Esophagus (tissue), 2 donors: ENCODE data around the gene GFPT2. TPM values are rescaled to one million over a fixed set of nuclear protein-coding genes. Genes with fewer than 3 reads are reported as not detected.

ENCODE experiments used
- H3K27ac ChIP-seq, 2 donors: one replicate each; pipeline ENCODE4 v1.5.1; 2013; ENCODE audit warnings: low read depth in 2 of 2, mild to moderate bottlenecking in 2 of 2, inconsistent platforms in 1 of 2, low read length in 1 of 2, moderate library complexity in 1 of 2
- H3K27me3 ChIP-seq, 2 donors: one replicate each; pipeline ENCODE4 v1.6.1; 2013; ENCODE audit warnings: low read length in 2 of 2, control low read depth in 1 of 2, mild to moderate bottlenecking in 1 of 2; ENCODE audit not compliant: insufficient read depth in 2 of 2, control insufficient read depth in 1 of 2
- H3K36me3 ChIP-seq, 2 donors: one replicate each; pipeline ENCODE4 v1.6.1; 2013; ENCODE audit warnings: low read length in 1 of 2; ENCODE audit not compliant: control insufficient read depth in 2 of 2, insufficient read depth in 2 of 2
- H3K4me1 ChIP-seq, 2 donors: one replicate each; pipeline ENCODE4 v1.6.1; 2013; ENCODE audit warnings: low read length in 1 of 2; ENCODE audit not compliant: control insufficient read depth in 2 of 2, insufficient read depth in 2 of 2
- H3K4me3 ChIP-seq, 2 donors: one replicate each; pipeline ENCODE4 v1.5.1; 2013; ENCODE audit warnings: low read length in 2 of 2, mild to moderate bottlenecking in 2 of 2, low read depth in 1 of 2, moderate library complexity in 1 of 2
- H3K9me3 ChIP-seq, 2 donors: one replicate each; pipeline ENCODE4 v1.6.1; 2013; ENCODE audit warnings: mild to moderate bottlenecking in 2 of 2, low read depth in 1 of 2, low read length in 1 of 2, moderate library complexity in 1 of 2; ENCODE audit not compliant: control insufficient read depth in 2 of 2, insufficient read depth in 1 of 2
- WGBS, 2 donors: extraction: QIAGEN DNeasy Blood & Tissue Kit; methylation state at CpG; one replicate each; pipeline ENCODE4 v1.1.7; 2013; 5-methylcytosine and 5-hydroxymethylcytosine counted together
- polyA plus RNA-seq, 2 donors: library from polyadenylated mRNA; stranded (reverse); fragments of 200-250 nt; gene quantifications; one replicate each; pipeline ENCODE4 v1.2.3, GENCODE V29; 2013
- donor health status: healthy with polysubstance abuse.
- donor health status: Bipolar disorder and iron deficiency.

The GFPT2 gene
- polyA plus RNA-seq, 2 donors, result 0.73 to 1.9 TPM

DNA sequence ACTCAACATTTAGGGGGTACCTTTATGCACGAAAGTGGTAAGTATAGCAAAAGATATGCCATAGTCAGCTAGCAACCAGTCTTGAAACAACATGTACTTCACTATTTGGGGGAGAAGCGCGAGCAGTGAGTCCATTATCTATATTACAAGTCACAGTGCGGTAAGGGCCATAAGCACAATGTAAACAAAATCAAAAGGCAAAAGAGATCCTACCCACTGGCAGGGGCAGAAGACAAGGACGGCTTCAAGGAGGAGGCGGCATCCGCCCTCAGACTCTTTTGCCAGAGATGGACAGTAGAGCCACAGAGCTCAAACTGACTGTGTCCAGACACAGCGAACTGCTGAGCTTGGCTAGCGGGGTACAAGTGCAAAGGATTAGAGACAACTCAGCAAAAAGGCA lies 70.9 kb downstream of the GFPT2 start:
- 97 to 98% methylated on average over 9 of the region's 9 CpGs for WGBS, 2 donors
- H3K4me3 ChIP-seq, result no peak overlapping the region
- H3K4me1 ChIP-seq, result no peaks in the 10 kb centered on the region
- peaks cover 0 to 2% of the 10 kb centered on the region in 2 donors for H3K9me3 ChIP-seq
- no peak overlapping the region for H3K27ac ChIP-seq
- no peaks in the 10 kb centered on the region for H3K27me3 ChIP-seq
- peaks cover 4 to 12% of the 10 kb centered on the region in 2 donors for H3K36me3 ChIP-seq

- peaks cover 2 to 5% of the 10 kb centered on the region in 2 donors for H3K9me3 ChIP-seq
- no peak overlapping the region for H3K27ac ChIP-seq
- H3K4me3 ChIP-seq, result no peak overlapping the region
- 87 to 95% methylated on average over 10 of the region's 10 CpGs for WGBS, 2 donors
- peaks cover 4 to 12% of the 10 kb centered on the region in 2 donors for H3K36me3 ChIP-seq
- H3K4me1 ChIP-seq, result no peaks in the 10 kb centered on the region
- no peaks in the 10 kb centered on the region for H3K27me3 ChIP-seq
Observed at GRCh38 chr5:180281706-180282105, 71.4 kb downstream of the GFPT2 start.

DNA sequence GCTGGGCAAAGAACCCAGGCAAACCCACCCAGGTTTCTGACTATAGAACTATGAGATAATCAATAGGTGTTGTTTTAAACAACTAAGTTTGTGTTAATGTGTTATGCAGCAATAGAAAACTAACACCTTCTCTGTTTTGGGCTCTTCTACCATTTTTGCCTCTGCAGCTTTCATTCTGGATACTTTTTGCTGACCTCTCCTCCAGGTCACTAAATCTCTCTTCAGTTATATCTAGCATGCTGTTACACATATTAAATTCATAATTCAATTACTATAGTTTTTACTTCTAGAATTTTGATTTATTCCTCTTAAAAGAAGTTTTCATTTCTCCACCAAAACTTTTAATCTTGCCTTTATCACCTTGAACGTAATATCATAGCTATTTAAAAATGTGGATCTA lies 78.4 kb downstream of the GFPT2 start:
- no peaks in the 10 kb centered on the region for H3K27me3 ChIP-seq
- H3K4me1 ChIP-seq, result no peaks in the 10 kb centered on the region
- peaks cover 2 to 13% of the 10 kb centered on the region in 2 donors for H3K36me3 ChIP-seq
- peaks cover 2 to 14% of the 10 kb centered on the region in 2 donors for H3K9me3 ChIP-seq
- H3K27ac ChIP-seq, result no peak overlapping the region
- WGBS, 2 donors, result 97 to 100% methylated on average over 1 of the region's 1 CpG
- H3K4me3 ChIP-seq, result no peak overlapping the region

GRCh38 chr5:180271221-180271620 lies 81.9 kb downstream of the GFPT2 start:
- WGBS, 2 donors, result 93 to 95% methylated on average over 7 of the region's 7 CpGs
- Histone ChIP-seq H3K27me3 (no peaks in the 10 kb centered on the region), H3K9me3 (peaks cover 0 to 11% of the 10 kb centered on the region in 2 donors), H3K36me3 (peaks cover 0 to 17% of the 10 kb centered on the region in 2 donors), H3K27ac (no peak overlapping the region), H3K4me1 (no peaks in the 10 kb centered on the region), H3K4me3 (no peak overlapping the region)

- peaks cover 10 to 14% of the 10 kb centered on the region in 2 donors for H3K36me3 ChIP-seq
- peaks cover 14 to 44% of the 10 kb centered on the region in 2 donors for H3K9me3 ChIP-seq
- no peak overlapping the region for H3K4me3 ChIP-seq
- no peaks in the 10 kb centered on the region for H3K4me1 ChIP-seq
- no peaks in the 10 kb centered on the region for H3K27me3 ChIP-seq
- no peak overlapping the region for H3K27ac ChIP-seq
- 91 to 98% methylated on average over 3 of the region's 3 CpGs for WGBS, 2 donors
Observed at GRCh38 chr5:180259260-180259611, 93.9 kb downstream of the GFPT2 start.

DNA sequence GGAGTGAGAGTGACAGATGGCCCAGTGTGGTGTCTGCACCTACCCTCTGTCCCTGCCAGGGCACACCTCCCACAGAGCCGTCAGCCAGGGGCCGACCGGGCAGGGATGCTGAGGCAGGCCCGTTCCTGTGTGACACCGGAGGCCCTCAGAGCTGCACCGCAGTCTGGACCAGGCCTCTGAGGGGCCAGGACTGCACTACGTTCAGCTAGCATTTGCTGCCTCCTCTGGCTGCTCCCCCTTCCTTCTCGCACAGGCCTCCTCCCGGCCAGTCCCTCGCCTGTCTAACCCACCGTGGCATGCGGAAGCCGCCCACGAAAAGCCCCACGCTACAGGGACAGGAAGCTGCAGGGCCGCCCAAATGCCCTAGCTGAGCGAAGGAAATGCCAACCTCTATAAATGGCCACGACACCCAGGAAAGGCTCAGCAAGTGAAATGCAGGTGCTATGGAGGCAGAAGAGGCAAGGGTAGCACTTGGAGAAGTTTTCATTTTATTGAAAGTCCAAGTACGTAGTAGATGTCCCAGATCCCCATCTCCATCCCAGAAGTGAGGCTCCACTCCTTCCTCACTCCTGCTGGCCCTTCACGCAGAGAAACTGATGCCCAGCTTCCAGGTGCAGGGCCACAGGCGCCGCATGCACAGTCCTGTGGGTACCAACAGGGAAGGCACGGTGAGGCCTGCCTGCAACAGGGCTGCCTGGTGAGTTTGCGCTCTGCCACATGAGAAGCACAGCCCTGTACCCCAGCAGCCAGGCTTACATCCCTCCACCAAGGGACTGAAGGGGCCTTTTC lies 99.9 kb downstream of the GFPT2 start:
- WGBS, 2 donors, result 98% methylated on average over 24 of the region's 24 CpGs
- Histone ChIP-seq H3K4me1 (no peaks in the 10 kb centered on the region), H3K36me3 (peaks cover 19 to 23% of the 10 kb centered on the region in 2 donors), H3K27me3 (no peaks in the 10 kb centered on the region), H3K9me3 (peaks cover 37 to 61% of the 10 kb centered on the region in 2 donors), H3K4me3 (no peak overlapping the region), H3K27ac (no peak overlapping the region)

- Histone ChIP-seq H3K4me1 (no peaks in the 10 kb centered on the region), H3K9me3 (peaks cover 43 to 66% of the 10 kb centered on the region in 2 donors), H3K27ac (no peak overlapping the region), H3K27me3 (no peaks in the 10 kb centered on the region), H3K36me3 (peaks cover 24 to 28% of the 10 kb centered on the region in 2 donors), H3K4me3 (no peak overlapping the region)
- 98% methylated on average over 7 of the region's 7 CpGs for WGBS, 2 donors
Observed at GRCh38 chr5:180251887-180252286, 101.2 kb downstream of the GFPT2 start.

DNA sequence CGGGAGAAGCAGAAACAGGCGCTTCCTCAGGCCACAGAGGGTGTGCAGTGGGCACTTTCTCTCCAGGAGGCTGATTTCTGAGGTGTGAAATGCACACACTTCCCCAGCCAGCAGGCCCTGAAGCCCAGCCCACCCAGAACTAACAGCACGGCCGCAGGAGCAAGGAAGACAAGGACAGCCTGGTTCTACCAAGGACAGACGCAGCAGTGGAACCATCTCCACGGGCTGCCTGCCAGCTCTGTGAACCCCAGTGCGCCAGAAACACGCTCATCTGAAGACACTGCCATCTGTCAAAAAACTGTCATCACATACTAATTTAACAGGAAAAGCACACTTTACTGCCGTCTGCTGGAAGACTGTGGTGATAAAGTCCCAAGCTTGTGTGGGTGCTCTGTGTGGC lies 102.0 kb downstream of the GFPT2 start:
- no peaks in the 10 kb centered on the region for H3K4me1 ChIP-seq
- peaks cover 38 to 62% of the 10 kb centered on the region in 2 donors for H3K9me3 ChIP-seq
- H3K4me3 ChIP-seq, result no peak overlapping the region
- WGBS, 2 donors, result 96% methylated on average over 9 of the region's 9 CpGs
- H3K27me3 ChIP-seq, result no peaks in the 10 kb centered on the region
- peaks cover 24 to 28% of the 10 kb centered on the region in 2 donors for H3K36me3 ChIP-seq
- no peak overlapping the region for H3K27ac ChIP-seq
